ENCODE measurements around the gene TCF7L1. TPM values are rescaled to one million over a fixed set of nuclear protein-coding genes. Genes with fewer than 3 reads are reported as not detected.

TCF7L1 gene
- total and polyA plus RNA-seq, 2 of the 13 experiments (the other 11 are each of a cell fraction or from before 2014, with no cell fraction given), result 0.04 to 0.15 TPM

GRCh38 chr2:85175369-85176299 is 42.4 kb downstream of the TCF7L1 start (continued):
- 0 out of 2 replicates have a peak, but pooled peaks have one; percentile 41 for TF ChIP-seq PRDM10 (CRISPR knock-in tag; IDR thresholded peaks at IDR 0.05; ENCODE audit: low read depth)
- TF ChIP-seq GATAD1 (CRISPR knock-in tag; IDR thresholded peaks at IDR 0.05), result no peak
- TF ChIP-seq ZNF12 (CRISPR knock-in tag; IDR thresholded peaks at IDR 0.05), result no peak
- no peak for TF ChIP-seq EEA1 (CRISPR knock-in tag; IDR thresholded peaks at IDR 0.05; ENCODE audit: borderline replicate concordance)
- peak; percentile 38; the same call in 1 of the 2 replicates for TF ChIP-seq THAP11 (CRISPR knock-in tag; IDR thresholded peaks at IDR 0.05)
- TF ChIP-seq FOXC1 (CRISPR knock-in tag; IDR thresholded peaks at IDR 0.05; ENCODE audit: borderline replicate concordance), result no peak
- no peak for TF ChIP-seq SNAPC5 (CRISPR knock-in tag; IDR thresholded peaks at IDR 0.05; ENCODE audit: borderline replicate concordance)
- TF ChIP-seq, protein P1, sequence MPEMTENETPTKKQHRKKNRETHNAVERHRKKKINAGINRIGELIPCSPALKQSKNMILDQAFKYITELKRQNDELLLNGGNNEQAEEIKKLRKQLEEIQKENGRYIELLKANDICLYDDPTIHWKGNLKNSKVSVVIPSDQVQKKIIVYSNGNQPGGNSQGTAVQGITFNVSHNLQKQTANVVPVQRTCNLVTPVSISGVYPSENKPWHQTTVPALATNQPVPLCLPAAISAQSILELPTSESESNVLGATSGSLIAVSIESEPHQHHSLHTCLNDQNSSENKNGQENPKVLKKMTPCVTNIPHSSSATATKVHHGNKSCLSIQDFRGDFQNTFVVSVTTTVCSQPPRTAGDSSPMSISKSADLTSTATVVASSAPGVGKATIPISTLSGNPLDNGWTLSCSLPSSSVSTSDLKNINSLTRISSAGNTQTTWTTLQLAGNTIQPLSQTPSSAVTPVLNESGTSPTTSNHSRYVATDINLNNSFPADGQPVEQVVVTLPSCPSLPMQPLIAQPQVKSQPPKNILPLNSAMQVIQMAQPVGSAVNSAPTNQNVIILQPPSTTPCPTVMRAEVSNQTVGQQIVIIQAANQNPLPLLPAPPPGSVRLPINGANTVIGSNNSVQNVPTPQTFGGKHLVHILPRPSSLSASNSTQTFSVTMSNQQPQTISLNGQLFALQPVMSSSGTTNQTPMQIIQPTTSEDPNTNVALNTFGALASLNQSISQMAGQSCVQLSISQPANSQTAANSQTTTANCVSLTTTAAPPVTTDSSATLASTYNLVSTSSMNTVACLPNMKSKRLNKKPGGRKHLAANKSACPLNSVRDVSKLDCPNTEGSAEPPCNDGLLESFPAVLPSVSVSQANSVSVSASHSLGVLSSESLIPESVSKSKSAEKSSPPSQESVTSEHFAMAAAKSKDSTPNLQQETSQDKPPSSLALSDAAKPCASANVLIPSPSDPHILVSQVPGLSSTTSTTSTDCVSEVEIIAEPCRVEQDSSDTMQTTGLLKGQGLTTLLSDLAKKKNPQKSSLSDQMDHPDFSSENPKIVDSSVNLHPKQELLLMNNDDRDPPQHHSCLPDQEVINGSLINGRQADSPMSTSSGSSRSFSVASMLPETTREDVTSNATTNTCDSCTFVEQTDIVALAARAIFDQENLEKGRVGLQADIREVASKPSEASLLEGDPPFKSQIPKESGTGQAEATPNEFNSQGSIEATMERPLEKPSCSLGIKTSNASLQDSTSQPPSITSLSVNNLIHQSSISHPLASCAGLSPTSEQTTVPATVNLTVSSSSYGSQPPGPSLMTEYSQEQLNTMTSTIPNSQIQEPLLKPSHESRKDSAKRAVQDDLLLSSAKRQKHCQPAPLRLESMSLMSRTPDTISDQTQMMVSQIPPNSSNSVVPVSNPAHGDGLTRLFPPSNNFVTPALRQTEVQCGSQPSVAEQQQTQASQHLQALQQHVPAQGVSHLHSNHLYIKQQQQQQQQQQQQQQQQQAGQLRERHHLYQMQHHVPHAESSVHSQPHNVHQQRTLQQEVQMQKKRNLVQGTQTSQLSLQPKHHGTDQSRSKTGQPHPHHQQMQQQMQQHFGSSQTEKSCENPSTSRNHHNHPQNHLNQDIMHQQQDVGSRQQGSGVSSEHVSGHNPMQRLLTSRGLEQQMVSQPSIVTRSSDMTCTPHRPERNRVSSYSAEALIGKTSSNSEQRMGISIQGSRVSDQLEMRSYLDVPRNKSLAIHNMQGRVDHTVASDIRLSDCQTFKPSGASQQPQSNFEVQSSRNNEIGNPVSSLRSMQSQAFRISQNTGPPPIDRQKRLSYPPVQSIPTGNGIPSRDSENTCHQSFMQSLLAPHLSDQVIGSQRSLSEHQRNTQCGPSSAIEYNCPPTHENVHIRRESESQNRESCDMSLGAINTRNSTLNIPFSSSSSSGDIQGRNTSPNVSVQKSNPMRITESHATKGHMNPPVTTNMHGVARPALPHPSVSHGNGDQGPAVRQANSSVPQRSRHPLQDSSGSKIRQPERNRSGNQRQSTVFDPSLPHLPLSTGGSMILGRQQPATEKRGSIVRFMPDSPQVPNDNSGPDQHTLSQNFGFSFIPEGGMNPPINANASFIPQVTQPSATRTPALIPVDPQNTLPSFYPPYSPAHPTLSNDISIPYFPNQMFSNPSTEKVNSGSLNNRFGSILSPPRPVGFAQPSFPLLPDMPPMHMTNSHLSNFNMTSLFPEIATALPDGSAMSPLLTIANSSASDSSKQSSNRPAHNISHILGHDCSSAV (CRISPR knock-in tag; IDR thresholded peaks at IDR 0.05; ENCODE audit: borderline replicate concordance), result no peak
- no peak for TF ChIP-seq HIVEP1 (CRISPR knock-in tag; IDR thresholded peaks at IDR 0.05)
- TF ChIP-seq CBX1 (IDR thresholded peaks at IDR 0.05; ENCODE audit: low read depth), result peak; percentile 20
- peak; percentile 52; the same call in 1 of the 2 replicates for TF ChIP-seq SOX13 (IDR thresholded peaks at IDR 0.05)
- peak in 1 of 2 experiments; percentile 70; a peak in 2 of 4 replicates for TF ChIP-seq SOX13 (CRISPR knock-in tag; conservative IDR thresholded peaks at IDR 0.05 in 1 of 2, IDR thresholded peaks at IDR 0.05 in 1 of 2)
- TF ChIP-seq NFE2 (CRISPR knock-in tag; IDR thresholded peaks at IDR 0.05), result no peak

All from HepG2 (cell line).